AG04449 (cell line): ENCODE data around the gene PIK3AP1.

ENCODE experiments used
- CTCF ChIA-PET: fragments of 350-600 bp; formaldehyde crosslinking; extraction: SDS; loops from one replicate; lab custom pipeline; 2021; ENCODE audit warnings: antibody characterized with exemption; lab: Yijun Ruan, JAX
- POLR2A ChIA-PET: fragments of 400-600, 350-600 bp; formaldehyde crosslinking; extraction: SDS; loops from one replicate; lab custom pipeline; 2020; ENCODE audit warnings: antibody characterized with exemption, inconsistent platforms; lab: Yijun Ruan, JAX
- DNase-seq: peaks from one replicate; pipeline ENCODE4 v3.0.0-alpha.2; 2010; ENCODE audit warnings: low read depth, low spot score
- H3K4me3 ChIP-seq: 2 replicates; pipeline ENCODE4 v1.5.1; 2011; ENCODE audit warnings: low read depth, mild to moderate bottlenecking, control low read depth, low read length
- TF ChIP-seq, protein P1 (sequence below): IDR thresholded peaks from one replicate; pipeline ENCODE4 v1.5.1; 2011; ENCODE audit warnings: mild to moderate bottlenecking, moderate library complexity, low read length, control low read depth, inconsistent platforms; ENCODE audit not compliant: insufficient read depth; ENCODE audit errors: missing control alignments

PIK3AP1 gene

DNA sequence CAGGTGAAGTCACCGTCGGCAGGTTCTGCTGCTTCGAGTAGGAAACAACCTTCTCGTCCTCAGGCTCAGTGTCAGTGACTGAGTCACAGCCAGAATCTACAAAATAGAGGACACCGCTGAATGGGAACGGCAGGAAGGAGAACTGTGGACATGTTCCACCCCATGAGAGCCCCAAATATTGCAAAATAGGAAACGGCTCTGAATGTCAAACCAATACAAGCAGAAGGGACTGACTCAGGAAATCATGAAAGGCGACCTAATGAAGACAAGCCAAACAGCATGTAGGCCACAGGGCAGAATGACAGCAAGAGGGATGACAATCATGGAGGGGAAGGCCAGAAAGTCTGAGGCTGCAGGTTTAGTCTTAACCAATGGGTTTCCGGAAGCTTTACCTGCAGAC, 63.5 kb downstream of the PIK3AP1 start:
- ChIA-PET CTCF (interaction anchor here (1.0 kb wide), 1 partner anchor 101 kb away, joined by 3 read pairs; no protein-coding TSS in a partner anchor), POLR2A (no interaction called here)
- H3K4me3 ChIP-seq, result no peak overlapping the region
- DNase-seq, result no peak
- TF ChIP-seq, protein P1, sequence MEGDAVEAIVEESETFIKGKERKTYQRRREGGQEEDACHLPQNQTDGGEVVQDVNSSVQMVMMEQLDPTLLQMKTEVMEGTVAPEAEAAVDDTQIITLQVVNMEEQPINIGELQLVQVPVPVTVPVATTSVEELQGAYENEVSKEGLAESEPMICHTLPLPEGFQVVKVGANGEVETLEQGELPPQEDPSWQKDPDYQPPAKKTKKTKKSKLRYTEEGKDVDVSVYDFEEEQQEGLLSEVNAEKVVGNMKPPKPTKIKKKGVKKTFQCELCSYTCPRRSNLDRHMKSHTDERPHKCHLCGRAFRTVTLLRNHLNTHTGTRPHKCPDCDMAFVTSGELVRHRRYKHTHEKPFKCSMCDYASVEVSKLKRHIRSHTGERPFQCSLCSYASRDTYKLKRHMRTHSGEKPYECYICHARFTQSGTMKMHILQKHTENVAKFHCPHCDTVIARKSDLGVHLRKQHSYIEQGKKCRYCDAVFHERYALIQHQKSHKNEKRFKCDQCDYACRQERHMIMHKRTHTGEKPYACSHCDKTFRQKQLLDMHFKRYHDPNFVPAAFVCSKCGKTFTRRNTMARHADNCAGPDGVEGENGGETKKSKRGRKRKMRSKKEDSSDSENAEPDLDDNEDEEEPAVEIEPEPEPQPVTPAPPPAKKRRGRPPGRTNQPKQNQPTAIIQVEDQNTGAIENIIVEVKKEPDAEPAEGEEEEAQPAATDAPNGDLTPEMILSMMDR, result no peak

DNA sequence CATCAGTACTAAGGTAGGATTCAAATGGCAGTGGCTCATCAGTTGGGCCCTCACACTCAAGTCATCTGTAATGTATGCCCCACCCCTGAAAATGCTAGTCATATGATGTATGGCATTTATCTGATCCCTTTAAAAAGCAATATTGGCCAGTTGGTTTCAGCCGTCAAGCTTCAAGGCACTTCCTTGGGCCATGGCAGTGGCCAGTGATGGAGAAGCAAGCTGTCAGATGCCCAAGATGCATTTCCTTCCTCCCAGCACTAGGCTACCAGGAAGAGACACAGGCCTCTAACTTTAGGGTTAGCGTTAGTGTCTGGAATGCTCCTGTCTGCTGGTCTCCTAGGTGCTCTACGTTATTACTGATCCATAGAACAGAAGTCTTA, 64.1 kb downstream of the PIK3AP1 start:
- POLR2A ChIA-PET, result no interaction called here
- TF ChIP-seq, protein P1, result no peak
- no peak for DNase-seq
- CTCF ChIA-PET, result interaction anchor here (0.8 to 1.1 kb wide), 2 partner anchors 13 to 17 kb away, joined by 3 read pairs; no protein-coding TSS in a partner anchor
- H3K4me3 ChIP-seq, result no peak overlapping the region

GRCh38 chr10:96655461-96656197, 64.7 kb downstream of the PIK3AP1 start:
- DNase-seq, result no peak
- ChIA-PET CTCF (interaction anchor here (0.8 to 1.1 kb wide), 2 partner anchors 12 to 16 kb away, joined by 3 read pairs; no protein-coding TSS in a partner anchor), POLR2A (no interaction called here)
- TF ChIP-seq, protein P1, result no peak
- no peak overlapping the region for H3K4me3 ChIP-seq

DNA sequence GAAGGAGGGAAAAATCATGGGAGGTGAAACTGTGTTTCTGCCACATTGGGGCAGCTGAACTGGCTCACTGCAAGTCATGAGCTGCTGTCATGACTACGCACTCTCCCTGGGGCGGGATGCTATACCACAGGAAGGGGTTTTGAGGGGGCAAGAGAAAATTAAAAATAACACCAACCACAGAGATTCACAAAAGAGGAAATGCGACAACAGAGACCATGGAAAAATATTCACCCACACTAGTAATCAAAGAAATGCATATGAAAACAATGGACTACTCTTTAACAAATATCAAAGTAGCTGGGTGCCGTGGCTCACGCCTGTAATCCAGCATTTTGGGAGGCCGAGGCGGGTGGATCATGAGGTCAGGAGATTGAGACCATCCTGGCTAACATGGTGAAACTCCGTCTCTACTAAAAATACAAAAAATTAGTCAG, 68.3 kb downstream of the PIK3AP1 start:
- DNase-seq, result no peak
- CTCF ChIA-PET, result interaction anchor here (3.6 kb wide), 1 partner anchor 11 kb away, joined by 20 read pairs; no protein-coding TSS in a partner anchor
- POLR2A ChIA-PET, result no interaction called here
- TF ChIP-seq, protein P1, result no peak
- no peak overlapping the region for H3K4me3 ChIP-seq

DNA sequence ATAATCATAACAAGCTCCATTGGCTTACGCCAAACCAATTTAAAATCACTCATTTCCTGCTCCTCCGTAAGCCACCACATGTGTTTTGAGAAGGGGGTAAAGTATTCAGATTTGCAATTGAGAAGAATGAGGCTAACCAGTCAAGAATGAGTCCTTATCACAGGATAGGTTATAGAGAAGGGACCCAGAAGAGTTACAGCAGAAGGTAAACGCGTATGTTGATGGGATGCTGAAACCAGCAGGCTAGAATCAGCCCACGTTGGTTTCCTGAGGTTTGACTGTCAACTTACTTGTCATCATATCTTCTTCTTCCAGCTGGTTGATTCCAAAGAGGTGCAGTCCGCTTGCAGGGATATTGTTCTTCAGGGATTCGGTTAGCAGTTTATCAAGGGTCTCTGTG, 69.4 kb downstream of the PIK3AP1 start:
- ChIA-PET POLR2A (no interaction called here), CTCF (interaction anchor here (1.3 to 3.6 kb wide), 2 partner anchors 10 to 138 kb away, joined by 3 to 20 read pairs; no protein-coding TSS in a partner anchor)
- H3K4me3 ChIP-seq, result no peak overlapping the region
- TF ChIP-seq, protein P1, result no peak
- DNase-seq, result no peak

DNA sequence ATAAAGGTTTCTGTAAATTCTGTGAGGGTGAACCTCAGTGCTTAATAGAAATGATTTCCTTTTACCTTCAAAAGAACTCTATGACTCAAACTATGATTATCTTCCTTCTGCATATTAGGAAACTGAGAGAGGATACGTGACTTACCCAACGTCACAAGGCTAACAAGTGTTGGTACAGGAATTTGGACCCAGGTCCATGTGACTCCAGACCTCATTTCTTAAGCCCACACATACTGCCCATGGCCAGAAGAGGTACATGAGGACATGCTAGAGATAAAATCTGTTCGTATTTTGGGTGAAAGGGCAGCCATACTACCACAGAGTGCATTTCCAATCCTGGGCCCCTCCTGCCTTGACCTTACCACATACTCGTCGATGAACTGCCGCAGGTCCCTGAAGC, 72.0 kb downstream of the PIK3AP1 start:
- ChIA-PET POLR2A (no interaction called here), CTCF (interaction anchor here (0.6 kb wide), 1 partner anchor 32 kb away, joined by 3 read pairs; no protein-coding TSS in a partner anchor)
- TF ChIP-seq, protein P1, result no peak
- no peak for DNase-seq
- H3K4me3 ChIP-seq, result no peak overlapping the region
